Prostate gland (tissue), 2 donors: ENCODE results near the gene KRTAP4-7. TPM values are rescaled to one million over a fixed set of nuclear protein-coding genes. Genes with fewer than 3 reads are reported as not detected.
"Not testable (repeated sequence)": the region's sequence is repeated elsewhere in the genome, so short reads cannot be mapped to it uniquely, and the experiment has no call there.

ENCODE experiments used
- DNase-seq: peaks from one replicate; pipeline ENCODE4 v3.0.0-alpha.2; 2019; ENCODE audit warnings: low spot score
- H3K27ac ChIP-seq, 2 donors: fragments of 200-600 bp; sonication (generic); 2 replicates each; pipeline ENCODE4 v1.5.1; 2017 to 2019
- H3K27me3 ChIP-seq: fragments of 200-600 bp; sonication (generic); replicated peaks from 2 replicates; pipeline ENCODE4 v1.5.1; 2019; ENCODE audit not compliant: insufficient read depth
- H3K36me3 ChIP-seq, 2 donors: fragments of 200-600 bp; sonication (generic); 1 replicate in 1 of 2; 2 replicates in 1 of 2; pipeline versions ENCODE4 v1.5.1 to v1.8.1; 2017 to 2019
- H3K4me1 ChIP-seq: fragments of 200-600 bp; sonication (generic); replicated peaks from 2 replicates; pipeline ENCODE4 v1.5.1; 2019
- H3K4me3 ChIP-seq, 2 donors: fragments of 200-600 bp; sonication (generic); 2 replicates each; pipeline ENCODE4 v1.5.1; 2017 to 2019
- H3K9me3 ChIP-seq: fragments of 200-600 bp; sonication (generic); 2 replicates; pipeline ENCODE4 v1.5.1; 2017
- POLR2A ChIP-seq: fragments of 450-650 bp; IDR thresholded peaks from one replicate; pipeline ENCODE4 v1.6.1; 2016; ENCODE audit warnings: antibody characterized with exemption, mild to moderate bottlenecking
- POLR2AphosphoS5 ChIP-seq: sonication (generic); formaldehyde crosslinking; IDR thresholded peaks from one replicate; pipeline ENCODE4 v1.6.1; 2017; ENCODE audit warnings: antibody characterized with exemption
- WGBS: methylation state at CpG from one replicate; pipeline ENCODE4 v1.1.5; 2018; 5-methylcytosine and 5-hydroxymethylcytosine counted together
- intact Hi-C: fragments of 100-400 bp; cut with DNase I; formaldehyde crosslinking; loops from one replicate; pipeline ENCODE4 v1.14.2; 2022
- total RNA-seq, 2 donors: library from RNA; depleted of rRNA; stranded (reverse); fragments of >200 nt; gene quantifications; one replicate each; pipeline ENCODE4 v1.1.0, GENCODE V29; 2016
- TF ChIP-seq, protein P1 (sequence below), 4 experiments: fragments of 200-600 bp in 2 of 4; fragments of 450-650 bp in 2 of 4; sonication (generic) in 2 of 4; IDR thresholded peaks; 1 replicate in 3 of 4; 2 replicates in 1 of 4; pipeline ENCODE4 v1.5.1; 2016 to 2019; ENCODE audit warnings: antibody characterized with exemption in 4 of 4, mild to moderate bottlenecking in 2 of 4, moderate library complexity in 2 of 4

KRTAP4-7 gene
- total RNA-seq, 2 donors from 2014 or later = not detected

DNA sequence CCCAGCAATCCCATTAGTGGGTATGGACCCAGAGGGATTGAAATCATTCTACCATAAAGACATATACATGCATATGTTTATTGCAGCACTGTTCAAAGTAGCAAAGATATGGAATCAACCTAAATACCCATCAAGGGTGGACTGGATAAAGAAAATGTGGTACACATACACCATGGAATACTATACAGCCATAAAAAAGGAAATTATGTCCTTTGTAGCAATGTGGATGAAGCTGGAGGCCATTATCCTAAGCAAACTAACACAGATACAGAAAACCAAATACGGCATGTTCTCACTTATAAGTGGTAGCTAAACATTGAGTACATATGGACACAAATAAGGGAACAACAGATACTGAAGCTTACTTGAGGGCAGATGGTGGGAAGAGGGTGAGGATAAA is 26.4 kb upstream of the KRTAP4-7 start:
- no peaks in the 10 kb centered on the region for H3K27me3 ChIP-seq
- H3K9me3 ChIP-seq = no peaks in the 10 kb centered on the region
- intact Hi-C loops = no loop called here
- TF ChIP-seq, protein P1, sequence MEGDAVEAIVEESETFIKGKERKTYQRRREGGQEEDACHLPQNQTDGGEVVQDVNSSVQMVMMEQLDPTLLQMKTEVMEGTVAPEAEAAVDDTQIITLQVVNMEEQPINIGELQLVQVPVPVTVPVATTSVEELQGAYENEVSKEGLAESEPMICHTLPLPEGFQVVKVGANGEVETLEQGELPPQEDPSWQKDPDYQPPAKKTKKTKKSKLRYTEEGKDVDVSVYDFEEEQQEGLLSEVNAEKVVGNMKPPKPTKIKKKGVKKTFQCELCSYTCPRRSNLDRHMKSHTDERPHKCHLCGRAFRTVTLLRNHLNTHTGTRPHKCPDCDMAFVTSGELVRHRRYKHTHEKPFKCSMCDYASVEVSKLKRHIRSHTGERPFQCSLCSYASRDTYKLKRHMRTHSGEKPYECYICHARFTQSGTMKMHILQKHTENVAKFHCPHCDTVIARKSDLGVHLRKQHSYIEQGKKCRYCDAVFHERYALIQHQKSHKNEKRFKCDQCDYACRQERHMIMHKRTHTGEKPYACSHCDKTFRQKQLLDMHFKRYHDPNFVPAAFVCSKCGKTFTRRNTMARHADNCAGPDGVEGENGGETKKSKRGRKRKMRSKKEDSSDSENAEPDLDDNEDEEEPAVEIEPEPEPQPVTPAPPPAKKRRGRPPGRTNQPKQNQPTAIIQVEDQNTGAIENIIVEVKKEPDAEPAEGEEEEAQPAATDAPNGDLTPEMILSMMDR (IDR thresholded peaks at IDR 0.05) = no peak
- no peak for TF ChIP-seq POLR2A
- no peak for TF ChIP-seq POLR2AphosphoS5
- no peak for DNase-seq
- no peak overlapping the region for H3K4me3 ChIP-seq
- H3K27ac ChIP-seq = no peak overlapping the region
- no peaks in the 10 kb centered on the region for H3K4me1 ChIP-seq
- 97% methylated on average over 1 of the region's 1 CpG for WGBS
- no peaks in the 10 kb centered on the region for H3K36me3 ChIP-seq

DNA sequence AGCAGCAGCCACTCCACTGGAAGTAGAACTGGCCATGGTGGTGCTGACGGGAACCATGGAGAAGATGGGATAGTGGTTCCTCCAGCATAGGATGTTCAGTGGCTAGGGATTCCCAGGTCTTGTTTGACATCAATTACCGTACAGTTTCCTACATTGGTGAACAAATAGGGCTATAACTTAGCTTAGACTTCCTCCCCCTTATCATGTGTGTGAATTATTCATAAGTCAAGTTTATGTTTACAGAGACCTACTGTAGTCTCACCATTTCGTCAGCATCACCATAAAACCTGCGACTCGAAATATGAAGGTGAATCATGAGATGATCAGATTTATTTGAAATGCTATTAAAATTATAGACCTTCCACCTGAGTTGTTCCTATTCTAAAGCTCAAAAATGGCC is 25.2 kb upstream of the KRTAP4-7 start:
- no peak for DNase-seq
- intact Hi-C loops = no loop called here
- TF ChIP-seq POLR2A (no peak), POLR2AphosphoS5 (no peak)
- TF ChIP-seq, protein P1 (IDR thresholded peaks at IDR 0.05) = no peak
- H3K4me3 ChIP-seq = no peak overlapping the region
- WGBS = 83% methylated on average over 5 of the region's 5 CpGs
- no peaks in the 10 kb centered on the region for H3K4me1 ChIP-seq
- no peaks in the 10 kb centered on the region for H3K9me3 ChIP-seq
- no peak overlapping the region for H3K27ac ChIP-seq
- no peaks in the 10 kb centered on the region for H3K36me3 ChIP-seq
- no peaks in the 10 kb centered on the region for H3K27me3 ChIP-seq

DNA sequence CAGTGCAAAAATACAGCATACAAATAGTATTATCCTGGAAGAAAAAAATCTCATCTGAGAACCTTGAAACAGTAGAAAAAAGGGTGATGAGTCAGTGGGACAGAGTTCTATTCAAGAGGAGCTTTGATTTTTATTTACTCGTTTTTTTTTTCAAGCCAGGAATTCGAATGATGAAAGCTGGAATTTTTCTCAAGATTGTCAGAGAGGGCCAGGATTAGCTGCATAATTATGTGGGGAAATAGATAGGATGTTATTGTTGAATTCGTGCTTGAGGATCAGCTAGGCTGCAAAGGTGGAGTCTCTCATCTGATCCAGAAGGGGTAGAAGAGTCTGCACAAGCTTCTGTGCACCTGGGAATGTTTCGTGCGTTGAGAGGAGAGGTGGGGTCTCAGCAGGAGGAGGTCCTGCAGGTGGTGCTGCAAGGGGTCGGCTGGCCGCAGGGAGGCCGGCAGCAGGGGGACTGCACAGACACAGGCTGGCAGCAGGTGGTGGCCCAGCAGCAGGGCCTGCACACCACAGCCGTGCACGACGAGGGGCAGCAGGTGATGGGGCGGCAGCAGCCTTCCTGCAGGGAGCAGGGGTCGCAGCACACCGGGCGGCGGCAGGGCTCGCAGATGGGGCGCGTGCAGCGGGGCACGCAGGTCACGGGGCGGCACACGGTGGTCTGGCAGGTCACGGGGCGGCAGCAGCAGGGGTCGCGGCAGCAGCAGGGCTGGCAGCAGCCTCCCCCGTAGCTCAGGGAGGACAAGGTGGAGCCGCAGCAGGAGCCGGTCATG is 24.5 kb upstream of the KRTAP4-7 start:
- WGBS = 55% methylated on average over 8 of the region's 31 CpGs
- H3K27ac ChIP-seq, H3K9me3 ChIP-seq, H3K36me3 ChIP-seq, H3K27me3 ChIP-seq, DNase-seq, intact Hi-C loops, H3K4me3 ChIP-seq, H3K4me1 ChIP-seq: not testable (repeated sequence)

DNA sequence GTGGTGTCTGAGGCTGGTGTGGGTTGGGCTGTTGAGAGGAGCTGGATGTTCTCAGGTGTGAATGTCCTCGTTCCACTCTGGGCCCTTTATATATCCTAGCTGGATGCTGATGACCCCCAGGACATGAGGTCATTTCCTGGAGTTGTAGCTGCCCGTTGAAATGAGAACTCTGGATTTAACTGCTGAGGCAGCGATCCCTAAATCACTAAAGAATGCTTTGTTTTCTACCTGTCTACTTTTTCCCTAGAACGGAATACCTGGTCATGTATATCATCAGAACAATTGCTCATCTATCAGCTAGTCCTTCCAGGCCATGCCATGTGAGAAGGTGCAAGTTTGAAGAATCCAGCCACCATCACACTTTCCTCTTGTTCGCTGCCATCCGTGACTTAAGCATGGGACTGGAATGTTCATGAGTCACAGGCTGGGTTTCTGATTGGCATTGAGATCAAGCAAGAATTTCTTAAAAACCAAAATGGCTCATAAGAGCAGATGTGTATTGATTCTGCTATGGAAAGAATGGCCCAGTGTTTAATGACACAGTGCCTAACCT is 23.8 kb upstream of the KRTAP4-7 start, which contains the start of gene KRTAP2-3:
TSS of gene KRTAP2-3 (minus strand) at position 63 of the 553 bp plus-strand sequence. CDS start 64 bp downstream, outside the sequence.
- no peaks in the 10 kb centered on the region for H3K36me3 ChIP-seq
- H3K27ac ChIP-seq = no peak within 1 kb of the TSS
- no peaks in the 10 kb centered on the region for H3K4me1 ChIP-seq
- no peak for DNase-seq
- H3K4me3 ChIP-seq = no peak within 1 kb of the TSS
- intact Hi-C loops = no loop called here
- 72% methylated on average over 6 of the region's 6 CpGs for WGBS
- no peaks in the 10 kb centered on the region for H3K9me3 ChIP-seq
- no peaks in the 10 kb centered on the region for H3K27me3 ChIP-seq
- TF ChIP-seq POLR2A (no peak), POLR2AphosphoS5 (no peak)
- TF ChIP-seq, protein P1 (IDR thresholded peaks at IDR 0.05) = no peak

DNA sequence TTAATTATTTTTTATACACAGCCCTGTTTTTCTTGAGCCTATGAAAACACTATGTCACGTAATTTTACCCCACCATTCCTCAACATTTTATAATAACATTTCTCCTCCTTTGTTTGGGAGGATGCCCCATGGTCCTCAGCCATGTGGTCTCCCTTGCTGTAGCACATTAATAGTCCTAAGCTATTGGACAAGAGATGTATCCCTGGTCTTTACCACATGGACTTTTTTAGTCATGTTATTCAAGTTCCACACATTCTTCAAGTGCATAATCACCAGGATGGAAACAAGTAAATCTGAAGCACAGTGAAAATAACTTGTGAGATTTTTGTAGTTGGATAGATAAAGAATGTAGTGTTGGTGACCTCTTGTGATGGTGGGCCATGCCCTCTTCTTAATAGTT is 22.0 kb upstream of the KRTAP4-7 start:
- H3K36me3 ChIP-seq = no peaks in the 10 kb centered on the region
- no peak overlapping the region for H3K27ac ChIP-seq
- TF ChIP-seq, protein P1 (IDR thresholded peaks at IDR 0.05) = no peak
- TF ChIP-seq POLR2AphosphoS5 (no peak), POLR2A (no peak)
- no peaks in the 10 kb centered on the region for H3K4me1 ChIP-seq
- H3K27me3 ChIP-seq = no peaks in the 10 kb centered on the region
- no peak overlapping the region for H3K4me3 ChIP-seq
- intact Hi-C loops = no loop called here
- WGBS = 57% methylated on average over 1 of the region's 1 CpG
- no peaks in the 10 kb centered on the region for H3K9me3 ChIP-seq
- no peak for DNase-seq
